VCaP (cell line): ENCODE results near the gene IFI27L1.

Experiments used
- H3K27ac ChIP-seq: fragments of 450-650 bp; 2 replicates; pipeline ENCODE4 v1.5.1; 2017
- CTCF ChIP-seq: fragments of 450-650 bp; conservative IDR thresholded peaks from 2 replicates; pipeline ENCODE4 v1.5.1; 2017; ENCODE audit warnings: mild to moderate bottlenecking, moderate library complexity

IFI27L1 gene

GRCh38 chr14:94101748-94102147, 20.6 kb downstream of the IFI27L1 start:
- no peak overlapping the region for H3K27ac ChIP-seq
- TF ChIP-seq CTCF: no peak

- TF ChIP-seq CTCF: no peak
- no peak overlapping the region for H3K27ac ChIP-seq
Measured at GRCh38 chr14:94102768-94103482, 21.8 kb downstream of the IFI27L1 start.

DNA sequence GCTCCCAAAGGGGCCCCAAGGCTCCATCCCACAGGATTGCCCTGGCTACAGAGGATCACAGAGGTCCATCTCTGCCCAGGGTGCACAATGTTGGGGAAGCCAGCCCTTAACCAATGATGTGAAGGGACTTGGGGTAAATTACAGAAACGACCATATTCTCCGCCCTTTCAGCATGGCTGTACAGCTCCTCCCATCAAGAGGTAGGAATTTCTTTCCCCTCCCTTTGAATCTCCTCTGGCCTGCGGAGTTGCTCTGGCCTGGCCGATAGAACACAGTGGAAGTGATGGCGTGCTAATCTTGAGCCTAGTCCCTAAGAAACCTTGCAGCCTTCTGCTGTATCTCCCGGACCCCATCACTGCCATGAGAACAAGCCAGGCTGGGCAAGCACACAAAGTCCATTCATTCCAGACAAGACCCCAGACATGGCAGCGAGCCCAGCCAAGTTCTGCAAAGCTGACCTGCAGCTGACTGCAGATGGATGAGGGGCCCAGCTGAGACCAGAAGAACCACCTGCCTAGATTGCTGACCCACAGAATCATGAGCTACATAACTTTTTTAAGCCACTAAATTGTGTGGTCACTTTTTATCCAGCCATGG, 22.5 kb downstream of the IFI27L1 start:
- no peak overlapping the region for H3K27ac ChIP-seq
- no peak for TF ChIP-seq CTCF

DNA sequence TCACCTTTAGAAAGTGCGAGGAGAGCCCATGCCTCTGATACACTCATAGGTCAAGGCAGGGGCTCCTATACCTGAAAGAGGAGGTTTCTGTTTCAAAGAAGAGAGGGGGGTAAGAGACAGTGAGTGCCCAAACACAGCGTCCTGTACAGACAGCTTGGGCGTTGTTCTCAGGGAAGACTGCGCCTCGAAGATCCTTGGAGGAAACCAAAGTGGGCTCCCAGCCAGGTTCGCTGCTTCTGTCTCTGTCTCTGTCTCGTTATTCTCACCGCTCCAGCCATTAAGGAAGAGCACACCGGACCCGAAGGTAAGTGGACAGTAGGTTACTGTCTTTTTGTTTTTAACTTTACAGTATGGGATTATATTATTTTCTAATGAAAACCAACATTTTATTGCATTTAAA, 23.6 kb downstream of the IFI27L1 start:
- H3K27ac ChIP-seq: no peak overlapping the region
- no peak for TF ChIP-seq CTCF

DNA sequence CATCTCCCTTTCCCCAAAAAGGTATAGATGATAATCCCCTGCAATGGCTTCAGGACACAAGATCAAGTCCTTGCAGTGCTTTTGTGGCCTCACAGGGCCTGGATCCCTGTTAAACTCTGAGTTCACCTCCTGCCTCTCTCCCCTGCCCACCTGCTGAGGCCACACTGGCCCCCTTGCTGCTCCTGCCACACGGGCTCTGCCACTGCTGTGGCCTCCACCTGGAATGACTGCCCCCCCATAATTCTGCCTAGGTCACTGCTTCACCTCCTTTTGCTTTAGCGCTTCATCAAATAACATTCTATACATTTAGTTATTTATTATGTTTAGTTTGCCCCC, 28.8 kb downstream of the IFI27L1 start:
- TF ChIP-seq CTCF: no peak
- H3K27ac ChIP-seq: no peak overlapping the region

GRCh38 chr14:94110552-94111181, 29.6 kb downstream of the IFI27L1 start, which contains the start of gene IFI27:
Gene IFI27, plus strand, starts transcription at chr14:94110736.
- no peak within 1 kb of the TSS for H3K27ac ChIP-seq

More at GRCh38 chr14:94110552-94111181, 29.6 kb downstream of the IFI27L1 start, which contains the start of gene IFI27:
- no peak for TF ChIP-seq CTCF
